Stimulated activated CD8-positive, alpha-beta memory T cell treated with anti-CD3 and anti-CD28 coated beads, Interleukin-7, amount 100 ng/mL, for 1 hour (primary cell): Measurements from ENCODE around the gene PNKD.

Source experiments
- DNase-seq, 2 donors: peaks; one replicate each; pipeline ENCODE4 v3.0.0-alpha.2; 2020; ENCODE audit warnings: low read depth in 2 of 2

The PNKD gene

GRCh38 chr2:218370410-218371063, 100.2 kb downstream of the PNKD start:
- DNase-seq = no peak

DNA sequence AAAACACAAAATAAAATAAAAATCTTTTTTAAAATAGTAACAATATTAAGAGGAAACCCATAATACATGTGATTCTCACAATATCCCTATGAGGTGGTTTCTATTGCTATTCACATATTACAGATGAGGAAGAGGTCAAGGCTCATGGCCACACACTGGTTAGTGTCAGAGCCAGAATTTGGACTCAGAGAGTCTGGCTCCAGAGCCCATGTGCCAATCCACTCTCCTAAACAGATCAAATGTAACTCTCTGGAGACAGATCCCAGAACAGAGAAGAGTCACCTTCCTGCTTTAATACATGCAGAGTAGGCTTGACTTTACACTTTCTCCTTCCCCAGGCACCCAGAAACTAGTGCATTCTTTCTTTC, 101.6 kb downstream of the PNKD start:
- DNase-seq = no peak

GRCh38 chr2:218374795-218375194, 104.5 kb downstream of the PNKD start:
- no peak for DNase-seq

- no peak for DNase-seq
Measured at GRCh38 chr2:218375212-218375611, 104.9 kb downstream of the PNKD start.

DNA sequence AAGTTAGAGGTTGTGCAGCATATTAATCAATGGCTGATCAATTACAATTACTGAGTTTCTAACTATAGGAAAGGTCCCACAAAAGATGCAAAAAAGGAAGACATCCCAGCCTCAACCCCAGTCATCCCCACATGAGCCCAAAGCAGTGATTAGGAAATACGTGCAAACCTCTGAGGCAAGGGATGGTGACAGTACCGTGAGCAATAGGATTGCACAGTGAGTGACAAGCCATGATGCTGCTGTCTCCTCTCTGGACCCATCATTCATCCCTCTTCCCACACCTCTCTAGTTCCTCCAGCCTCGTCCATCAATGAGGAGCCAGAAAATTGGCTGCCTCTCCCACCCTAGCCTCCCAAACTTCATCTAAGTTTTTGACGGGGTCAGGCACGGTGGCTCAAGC, 107.7 kb downstream of the PNKD start:
- DNase-seq = no peak

- DNase-seq = no peak
Measured at GRCh38 chr2:218381916-218382366, 111.6 kb downstream of the PNKD start, which contains the start of gene SLC11A1. SLC11A1 (plus strand) TSS chr2:218382273; CDS start chr2:218382369, 96 bp downstream.

DNA sequence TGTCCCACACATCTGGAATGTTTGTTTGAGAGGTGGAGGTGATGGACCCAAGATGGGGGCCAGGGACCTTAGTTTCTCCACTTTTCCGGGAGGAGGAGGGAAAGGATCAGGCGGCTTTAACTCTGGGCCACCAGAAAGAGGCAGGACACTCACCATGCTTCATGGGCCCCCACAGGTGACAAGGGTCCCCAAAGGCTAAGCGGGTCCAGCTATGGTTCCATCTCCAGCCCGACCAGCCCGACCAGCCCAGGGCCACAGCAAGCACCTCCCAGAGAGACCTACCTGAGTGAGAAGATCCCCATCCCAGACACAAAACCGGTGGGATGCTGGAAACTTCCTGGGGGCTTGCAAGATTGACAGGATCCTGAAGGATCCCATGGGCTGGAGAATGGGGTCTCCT, 112.5 kb downstream of the PNKD start:
- no peak for DNase-seq

DNA sequence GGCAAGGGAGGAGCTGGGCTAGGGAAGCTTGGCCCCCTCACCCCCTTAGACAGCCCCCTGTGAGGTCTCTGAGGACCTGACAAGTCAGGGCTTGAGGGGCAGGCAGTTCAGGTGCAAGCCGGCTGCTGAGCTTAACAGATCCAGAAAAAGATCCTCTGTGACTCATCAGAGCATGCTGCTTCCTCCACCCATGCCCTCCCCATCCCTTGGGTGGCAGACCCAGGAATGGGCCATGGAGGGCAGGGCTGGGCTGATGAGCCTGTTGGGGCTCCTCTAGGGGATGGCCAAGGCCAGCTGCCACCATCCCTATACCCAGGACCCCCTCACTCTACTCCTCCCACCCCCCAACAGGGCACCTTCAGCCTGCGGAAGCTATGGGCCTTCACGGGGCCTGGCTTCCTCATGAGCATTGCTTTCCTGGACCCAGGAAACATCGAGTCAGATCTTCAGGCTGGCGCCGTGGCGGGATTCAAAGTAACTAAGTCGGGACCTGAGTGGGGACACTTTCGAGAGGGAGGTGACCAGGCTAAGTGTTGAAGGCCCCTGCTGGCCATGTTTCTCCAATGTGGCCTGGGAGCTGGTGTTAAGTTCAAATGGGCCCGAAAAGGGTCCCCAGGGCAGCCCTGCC, 113.7 kb downstream of the PNKD start:
- no peak for DNase-seq

DNA sequence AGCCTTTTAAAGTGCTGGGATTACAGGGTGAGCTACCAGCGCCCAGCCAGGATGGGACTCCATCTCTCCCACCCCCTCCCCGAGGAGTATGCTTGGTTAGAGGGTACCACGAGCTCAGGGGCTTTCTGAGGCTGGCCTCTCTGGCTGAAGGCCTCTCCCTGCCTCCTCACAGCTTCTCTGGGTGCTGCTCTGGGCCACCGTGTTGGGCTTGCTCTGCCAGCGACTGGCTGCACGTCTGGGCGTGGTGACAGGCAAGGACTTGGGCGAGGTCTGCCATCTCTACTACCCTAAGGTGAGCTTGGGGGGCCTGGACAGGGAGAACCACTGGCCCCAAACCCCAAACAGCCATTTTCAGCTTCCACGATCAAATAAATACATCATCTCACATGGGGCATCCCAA, 114.7 kb downstream of the PNKD start:
- no peak for DNase-seq

- DNase-seq = no peak
Measured at GRCh38 chr2:218386505-218387368, 116.4 kb downstream of the PNKD start.

GRCh38 chr2:218387369-218388194, 117.3 kb downstream of the PNKD start:
- no peak for DNase-seq

DNA sequence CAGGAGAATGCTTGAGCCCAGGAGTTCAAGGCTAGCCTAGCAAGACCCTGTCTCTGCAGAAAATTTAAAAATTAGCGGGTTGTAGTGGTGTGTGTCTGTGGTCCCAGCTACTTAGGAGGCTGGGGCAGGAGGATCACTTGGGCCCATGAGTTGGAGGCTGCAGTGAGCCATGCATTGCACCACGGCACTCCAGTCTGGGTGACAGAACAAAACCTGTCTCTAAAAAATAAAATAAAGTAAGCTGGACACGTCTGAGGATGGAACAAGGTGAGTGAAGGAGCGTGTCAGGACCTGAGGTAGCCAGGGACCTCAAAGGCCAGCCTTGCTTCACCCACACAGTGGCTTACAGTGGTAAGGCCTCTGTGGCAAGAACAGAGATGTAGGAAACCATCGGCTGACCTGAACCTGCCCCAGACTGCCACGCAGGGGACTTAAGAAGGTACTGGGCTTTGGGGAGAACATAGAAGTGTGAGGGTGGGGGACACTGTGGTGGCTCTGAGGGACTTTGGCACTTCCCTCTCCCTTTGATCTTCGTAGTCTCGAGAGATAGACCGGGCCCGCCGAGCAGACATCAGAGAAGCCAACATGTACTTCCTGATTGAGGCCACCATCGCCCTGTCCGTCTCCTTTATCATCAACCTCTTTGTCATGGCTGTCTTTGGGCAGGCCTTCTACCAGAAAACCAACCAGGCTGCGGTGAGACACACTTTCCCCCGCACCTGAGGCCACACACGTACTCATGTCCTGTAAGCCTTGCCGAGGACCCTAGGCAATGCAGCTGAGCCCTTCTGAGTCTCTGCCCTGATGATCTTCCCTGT, 119.2 kb downstream of the PNKD start:
- DNase-seq = no peak

GRCh38 chr2:218391202-218391601, 120.9 kb downstream of the PNKD start:
- no peak for DNase-seq

DNA sequence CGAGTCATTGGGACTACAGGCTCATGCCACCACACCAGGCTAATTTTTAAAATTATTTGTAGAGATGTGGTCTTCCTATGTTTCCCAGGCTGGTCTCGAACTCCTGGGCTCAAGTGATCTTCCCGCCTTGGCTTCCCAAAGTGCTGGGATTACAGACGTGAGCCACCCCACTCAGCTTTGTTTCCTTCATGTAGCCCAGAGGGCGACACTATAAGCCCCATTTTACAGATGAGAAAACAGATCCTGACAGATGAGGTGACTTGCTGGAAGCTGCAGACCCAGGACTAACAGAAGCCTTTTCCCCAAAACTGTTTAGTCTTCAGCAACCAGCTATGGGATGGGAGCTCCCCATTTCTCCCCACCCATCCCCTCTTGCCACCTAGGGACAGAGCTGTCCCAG, 122.1 kb downstream of the PNKD start:
- no peak for DNase-seq

DNA sequence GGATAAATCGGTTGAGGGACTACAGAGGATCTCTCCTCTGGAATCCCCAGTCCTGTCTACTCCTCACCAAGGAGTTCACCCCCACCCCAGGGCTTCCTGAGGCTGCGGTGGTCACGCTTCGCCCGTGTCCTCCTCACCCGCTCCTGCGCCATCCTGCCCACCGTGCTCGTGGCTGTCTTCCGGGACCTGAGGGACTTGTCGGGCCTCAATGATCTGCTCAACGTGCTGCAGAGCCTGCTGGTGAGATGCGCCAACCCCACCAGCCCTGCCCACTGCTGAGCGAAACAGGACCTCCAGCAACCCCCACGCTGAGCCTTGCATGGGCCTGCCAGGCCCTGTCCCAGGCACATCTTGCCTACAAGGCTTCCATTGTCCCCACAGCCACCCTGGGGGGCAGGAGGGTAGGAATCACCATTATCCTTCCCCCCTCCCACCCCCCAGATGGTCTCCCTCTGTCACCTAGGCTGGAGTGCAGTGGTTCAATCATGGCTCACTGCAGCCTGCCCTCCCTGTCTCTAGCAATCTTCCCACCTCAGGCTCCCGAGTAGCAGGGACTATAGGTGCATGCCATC, 122.7 kb downstream of the PNKD start:
- DNase-seq = no peak

GRCh38 chr2:218393750-218394290, 123.5 kb downstream of the PNKD start:
- no peak for DNase-seq

DNA sequence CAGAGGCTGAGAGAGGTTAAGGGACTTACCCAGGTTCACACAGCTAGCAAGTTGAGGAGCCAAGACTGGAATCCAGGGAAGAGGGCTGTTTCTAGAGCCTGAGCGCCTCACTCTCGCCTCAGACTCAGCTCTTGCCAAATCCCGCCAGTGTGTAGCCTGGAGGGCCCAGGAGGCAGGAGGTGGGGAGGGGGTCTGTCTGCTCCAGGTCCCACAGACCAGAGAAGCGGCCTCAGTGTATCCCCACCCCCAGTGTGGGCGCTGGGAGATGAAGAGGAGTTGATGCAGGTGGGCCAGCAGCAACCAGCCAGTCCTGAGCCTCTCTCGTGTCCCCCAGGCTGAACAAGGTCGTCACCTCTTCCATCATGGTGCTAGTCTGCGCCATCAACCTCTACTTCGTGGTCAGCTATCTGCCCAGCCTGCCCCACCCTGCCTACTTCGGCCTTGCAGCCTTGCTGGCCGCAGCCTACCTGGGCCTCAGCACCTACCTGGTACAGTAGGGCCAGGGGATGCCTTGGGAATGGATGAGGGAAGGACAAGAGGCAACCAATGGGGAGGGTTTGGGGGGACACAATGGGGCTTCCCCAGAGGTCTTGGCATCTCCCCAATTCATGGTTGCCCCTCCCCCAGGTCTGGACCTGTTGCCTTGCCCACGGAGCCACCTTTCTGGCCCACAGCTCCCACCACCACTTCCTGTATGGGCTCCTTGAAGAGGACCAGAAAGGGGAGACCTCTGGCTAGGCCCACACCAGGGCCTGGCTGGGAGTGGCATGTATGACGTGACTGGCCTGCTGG, 124.2 kb downstream of the PNKD start:
- DNase-seq = no peak

DNA sequence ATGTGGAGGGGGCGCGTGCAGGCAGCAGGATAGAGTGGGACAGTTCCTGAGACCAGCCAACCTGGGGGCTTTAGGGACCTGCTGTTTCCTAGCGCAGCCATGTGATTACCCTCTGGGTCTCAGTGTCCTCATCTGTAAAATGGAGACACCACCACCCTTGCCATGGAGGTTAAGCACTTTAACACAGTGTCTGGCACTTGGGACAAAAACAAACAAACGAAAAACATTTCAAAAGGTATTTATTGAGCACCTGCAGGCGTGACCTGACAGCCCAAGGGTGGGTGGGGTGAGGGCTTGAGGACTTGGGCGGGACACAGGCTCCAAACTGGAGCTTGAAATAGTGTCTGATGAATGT, 124.7 kb downstream of the PNKD start:
- no peak for DNase-seq

DNA sequence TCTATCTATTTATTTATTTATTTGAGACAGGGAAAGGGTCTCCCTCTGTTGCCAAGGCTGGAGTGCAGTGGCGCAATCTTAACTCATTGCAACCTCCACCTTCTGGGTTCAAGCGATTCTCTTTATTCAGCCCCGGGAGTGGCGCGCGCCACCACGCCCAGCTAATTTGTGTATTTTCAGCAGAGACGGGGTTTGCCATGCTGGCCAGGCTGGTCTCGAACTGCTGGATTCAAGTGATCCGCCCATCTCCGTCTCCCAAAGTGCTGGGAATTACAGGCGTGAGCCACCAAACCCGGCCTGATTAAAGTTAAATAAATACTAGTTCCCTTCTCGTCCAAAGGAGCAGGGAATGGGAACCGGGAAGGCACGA, 125.1 kb downstream of the PNKD start:
- DNase-seq = no peak
